Sigmoid colon (tissue), 4 donors: ENCODE data around the gene RAD17.
"Not testable (repeated sequence)": the region's sequence is repeated elsewhere in the genome, so short reads cannot be mapped to it uniquely, and the experiment has no call there.

ENCODE experiments used
- EP300 ChIP-seq, 4 donors: sonication (generic); formaldehyde crosslinking; IDR thresholded peaks; one replicate each; pipeline ENCODE4 v1.6.1; 2017; ENCODE audit warnings: antibody characterized with exemption in 4 of 4
- POLR2A ChIP-seq, 2 donors: fragments of 450-650 bp; IDR thresholded peaks; one replicate each; pipeline ENCODE4 v1.6.1; 2016; ENCODE audit warnings: antibody characterized with exemption in 2 of 2, mild to moderate bottlenecking in 2 of 2, moderate library complexity in 2 of 2
- POLR2AphosphoS5 ChIP-seq, 4 donors: sonication (generic); formaldehyde crosslinking; IDR thresholded peaks; one replicate each; pipeline ENCODE4 v1.6.1; 2017; ENCODE audit warnings: antibody characterized with exemption in 4 of 4

DNA sequence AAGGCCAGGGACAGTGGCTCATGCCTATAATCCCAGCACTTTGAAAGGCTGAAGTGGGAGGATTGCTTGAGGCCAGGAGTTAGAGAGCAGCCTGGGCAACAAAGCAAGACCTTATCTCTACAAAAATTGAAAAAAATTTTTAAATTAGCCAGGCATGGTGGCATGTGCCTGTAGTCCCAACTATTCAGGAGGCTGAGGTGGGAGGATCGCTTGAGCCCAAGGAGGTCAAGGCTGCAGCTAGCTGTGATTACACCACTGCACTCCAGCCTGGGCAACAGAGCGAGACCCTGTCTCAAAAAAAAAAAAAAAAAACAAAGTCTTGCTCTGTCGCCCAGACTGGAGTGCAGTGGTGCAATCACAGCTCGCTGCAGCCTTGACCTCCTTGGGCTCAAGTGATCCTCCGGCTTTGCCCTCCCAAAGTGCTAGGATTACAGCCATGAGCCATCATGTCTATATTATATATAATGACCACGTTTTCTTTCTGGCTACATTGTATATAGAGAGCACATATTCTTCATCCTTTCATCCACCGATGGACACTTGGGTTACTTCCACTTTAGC, 85.9 kb downstream of the RAD17 start:
- not testable (repeated sequence) for TF ChIP-seq POLR2A, EP300, POLR2AphosphoS5 (IDR thresholded peaks at IDR 0.05)
